ENCODE measurements around the gene TNIP1. TPM values are rescaled to one million over a fixed set of nuclear protein-coding genes. Genes with fewer than 3 reads are reported as not detected.

Gene TNIP1
- total RNA-seq, 1 experiment from 2014 or later, result 342 TPM

DNA sequence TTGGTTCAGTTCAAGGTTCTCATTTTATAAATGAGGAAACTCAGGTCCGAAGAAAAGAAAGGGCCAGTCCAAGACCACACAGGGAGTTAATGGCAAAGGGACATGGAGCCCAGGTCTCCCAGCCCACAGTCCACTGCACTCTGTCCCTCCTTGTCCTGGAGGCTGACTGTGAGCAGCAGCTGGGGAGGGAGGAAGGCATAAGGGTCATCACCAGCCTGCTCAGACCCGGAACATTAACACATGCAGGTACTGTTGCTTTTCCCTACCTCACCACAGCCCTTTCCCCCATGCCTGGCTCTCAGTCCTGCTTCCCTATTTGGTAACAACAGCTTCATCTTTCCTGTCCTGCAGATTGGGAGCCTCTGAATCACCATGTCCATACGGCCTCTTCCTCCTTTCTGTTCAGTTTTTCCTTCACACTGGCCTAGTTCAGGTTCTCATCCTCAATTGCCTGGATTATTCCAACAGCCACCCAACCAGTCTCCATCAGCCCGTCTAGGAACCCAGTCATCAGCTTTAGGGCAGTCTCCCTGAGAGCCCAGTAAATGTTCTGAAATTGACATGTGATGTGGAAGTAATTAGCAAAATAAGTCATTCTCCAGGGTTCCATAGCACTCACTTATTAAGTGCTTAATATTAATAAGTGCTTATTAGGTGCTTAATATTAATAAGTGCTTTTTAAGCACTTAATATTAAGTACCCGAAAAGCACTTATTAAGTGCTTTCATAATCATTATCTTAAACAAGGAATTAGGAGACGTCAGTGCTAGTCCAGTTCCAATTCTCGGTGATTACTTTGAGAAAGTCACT lies 56.2 kb downstream of the TNIP1 start:
- intact Hi-C loops (cut with micrococcal nuclease), result no loop called here
- H3K27me3 Mint-ChIP-seq (ENCODE audit: insufficient read depth, unreplicated experiment), result no peaks in the 10 kb centered on the region
- no TSS peak for BruUV-seq (replicated peaks)
- peak; percentile 41 for DNase-seq (ENCODE audit: unreplicated experiment)
- ChIA-PET POLR2A (interaction anchor here (0.6 to 2.2 kb wide), 3 partner anchors 18 to 120 kb away, joined by 3 to 9 read pairs (median 6); partner anchors contain the start of gene ZNF300), CTCF (interaction anchor here (0.6 to 19.3 kb wide), 11 partner anchors 14 to 261 kb away, joined by 3 to 230 read pairs (median 6); no protein-coding TSS in a partner anchor)
- peak overlapping the region; percentile 43 for H3K27ac Mint-ChIP-seq (ENCODE audit: low read depth, unreplicated experiment)
- TF ChIP-seq, protein P1, sequence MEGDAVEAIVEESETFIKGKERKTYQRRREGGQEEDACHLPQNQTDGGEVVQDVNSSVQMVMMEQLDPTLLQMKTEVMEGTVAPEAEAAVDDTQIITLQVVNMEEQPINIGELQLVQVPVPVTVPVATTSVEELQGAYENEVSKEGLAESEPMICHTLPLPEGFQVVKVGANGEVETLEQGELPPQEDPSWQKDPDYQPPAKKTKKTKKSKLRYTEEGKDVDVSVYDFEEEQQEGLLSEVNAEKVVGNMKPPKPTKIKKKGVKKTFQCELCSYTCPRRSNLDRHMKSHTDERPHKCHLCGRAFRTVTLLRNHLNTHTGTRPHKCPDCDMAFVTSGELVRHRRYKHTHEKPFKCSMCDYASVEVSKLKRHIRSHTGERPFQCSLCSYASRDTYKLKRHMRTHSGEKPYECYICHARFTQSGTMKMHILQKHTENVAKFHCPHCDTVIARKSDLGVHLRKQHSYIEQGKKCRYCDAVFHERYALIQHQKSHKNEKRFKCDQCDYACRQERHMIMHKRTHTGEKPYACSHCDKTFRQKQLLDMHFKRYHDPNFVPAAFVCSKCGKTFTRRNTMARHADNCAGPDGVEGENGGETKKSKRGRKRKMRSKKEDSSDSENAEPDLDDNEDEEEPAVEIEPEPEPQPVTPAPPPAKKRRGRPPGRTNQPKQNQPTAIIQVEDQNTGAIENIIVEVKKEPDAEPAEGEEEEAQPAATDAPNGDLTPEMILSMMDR (IDR thresholded peaks at IDR 0.05; ENCODE audit: unreplicated experiment), result no peak
- H3K36me3 Mint-ChIP-seq (ENCODE audit: insufficient read depth, unreplicated experiment), result peaks cover 59% of the 10 kb centered on the region
- peak overlapping the region; percentile 1 for H3K4me3 Mint-ChIP-seq (ENCODE audit: unreplicated experiment)
- peaks cover 44% of the 10 kb centered on the region for H3K4me1 Mint-ChIP-seq (ENCODE audit: insufficient read depth, unreplicated experiment)
- no peaks in the 10 kb centered on the region for H3K9me3 Mint-ChIP-seq (ENCODE audit: unreplicated experiment)

DNA sequence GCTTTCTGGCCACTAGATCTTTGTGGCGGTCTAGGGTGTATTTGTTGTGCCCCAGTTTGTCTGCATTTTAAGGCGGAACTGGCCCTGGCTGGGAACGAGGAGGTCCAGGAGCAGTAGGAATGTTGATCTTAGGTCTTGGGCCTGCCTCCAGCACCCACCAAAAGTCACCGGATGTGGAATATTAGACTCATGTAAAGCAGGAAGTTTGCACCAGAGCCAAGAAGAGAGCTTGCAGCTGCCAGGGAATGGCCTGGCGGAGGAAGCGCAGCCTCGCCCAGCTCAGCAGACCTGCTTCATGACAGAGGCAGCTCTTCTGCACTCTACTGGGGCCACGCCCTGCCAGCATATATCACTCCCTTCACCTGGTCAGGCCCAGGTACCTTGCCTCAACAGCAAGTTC lies 57.2 kb downstream of the TNIP1 start:
- Mint-ChIP-seq H3K9me3 (ENCODE audit: unreplicated experiment) (no peaks in the 10 kb centered on the region), H3K4me1 (ENCODE audit: insufficient read depth, unreplicated experiment) (peaks cover 44% of the 10 kb centered on the region), H3K27me3 (ENCODE audit: insufficient read depth, unreplicated experiment) (no peaks in the 10 kb centered on the region), H3K36me3 (ENCODE audit: insufficient read depth, unreplicated experiment) (peaks cover 49% of the 10 kb centered on the region), H3K27ac (ENCODE audit: low read depth, unreplicated experiment) (peak overlapping the region; percentile 43), H3K4me3 (ENCODE audit: unreplicated experiment) (peak overlapping the region; percentile 1)
- POLR2A ChIA-PET, result interaction anchor here (0.9 to 2.2 kb wide), 7 partner anchors 19 to 229 kb away, joined by 3 to 9 read pairs (median 3); partner anchors contain the start of genes GM2A, TNIP1 and ZNF300
- intact Hi-C loops (cut with micrococcal nuclease), result no loop called here
- CTCF ChIA-PET, result interaction anchor here (1.4 to 3.8 kb wide), 3 partner anchors 25 to 103 kb away, joined by 6 to 35 read pairs (median 24); no protein-coding TSS in a partner anchor
- DNase-seq (ENCODE audit: unreplicated experiment), result peak; percentile 96
- TF ChIP-seq, protein P1 (IDR thresholded peaks at IDR 0.05; ENCODE audit: unreplicated experiment), result no peak
- BruUV-seq (replicated peaks), result no TSS peak

DNA sequence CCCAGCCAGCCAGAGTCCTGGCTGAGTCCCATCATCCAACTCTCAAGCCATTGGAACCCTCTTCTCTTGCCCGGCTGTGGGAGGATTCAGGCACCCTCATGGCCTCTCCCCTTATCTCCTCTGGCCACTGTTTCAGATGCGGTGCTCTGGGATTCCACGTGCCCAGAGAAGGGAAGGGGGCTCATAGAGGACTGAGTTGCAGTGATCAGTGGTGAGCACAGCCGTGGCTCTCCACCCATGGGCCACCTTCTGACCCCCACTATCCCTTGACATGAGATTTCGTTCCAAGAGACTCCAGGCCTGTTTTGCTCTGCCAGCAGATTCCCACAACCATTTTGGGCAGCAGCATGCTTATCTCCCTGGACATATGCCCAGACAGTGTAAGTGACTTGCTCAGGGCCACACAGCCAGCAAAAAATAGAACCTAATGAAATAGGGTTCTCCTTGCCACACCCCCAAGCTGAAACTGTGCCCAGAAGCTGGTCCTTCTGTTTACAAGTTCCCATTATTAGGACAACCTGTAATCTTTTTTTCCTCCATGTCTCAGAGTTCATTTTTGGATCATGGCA lies 57.7 kb downstream of the TNIP1 start:
- CTCF ChIA-PET, result interaction anchor here (1.4 to 3.8 kb wide), 4 partner anchors 18 to 103 kb away, joined by 6 to 35 read pairs (median 20); no protein-coding TSS in a partner anchor

More for the DNA sequence above, 57.7 kb downstream of the TNIP1 start:
- Mint-ChIP-seq H3K9me3 (ENCODE audit: unreplicated experiment) (no peaks in the 10 kb centered on the region), H3K4me1 (ENCODE audit: insufficient read depth, unreplicated experiment) (peaks cover 44% of the 10 kb centered on the region), H3K27me3 (ENCODE audit: insufficient read depth, unreplicated experiment) (no peaks in the 10 kb centered on the region), H3K36me3 (ENCODE audit: insufficient read depth, unreplicated experiment) (peaks cover 44% of the 10 kb centered on the region), H3K4me3 (ENCODE audit: unreplicated experiment) (peak overlapping the region; percentile 1), H3K27ac (ENCODE audit: low read depth, unreplicated experiment) (peak overlapping the region; percentile 43)
- POLR2A ChIA-PET, result interaction anchor here (0.9 to 2.2 kb wide), 7 partner anchors 19 to 230 kb away, joined by 3 to 9 read pairs (median 3); partner anchors contain the start of genes GM2A, TNIP1 and ZNF300
- TF ChIP-seq, protein P1 (IDR thresholded peaks at IDR 0.05; ENCODE audit: unreplicated experiment), result no peak
- intact Hi-C loops (cut with micrococcal nuclease), result no loop called here
- BruUV-seq (replicated peaks), result no TSS peak
- DNase-seq (ENCODE audit: unreplicated experiment), result peak; percentile 96
